ENCODE data around the gene SLC19A1. TPM values are rescaled to one million over a fixed set of nuclear protein-coding genes. Genes with fewer than 3 reads are reported as not detected.

SLC19A1 gene
- total RNA-seq, 4 donors from 2014 or later: 1.8 to 9.6 (median 2.1) TPM

GRCh38 chr21:45560106-45561021 lies 18.1 kb upstream of the SLC19A1 start:
- Histone ChIP-seq H3K27me3 (peaks cover 7 to 20% (median 12%) of the 10 kb centered on the region in 3 donors), H3K27ac (no peak overlapping the region), H3K9me3 (no peaks in the 10 kb centered on the region), H3K4me3 (no peak overlapping the region), H3K36me3 (no peaks in the 10 kb centered on the region), H3K4me1 (peaks cover 0 to 3% of the 10 kb centered on the region in 2 donors)
- DNase-seq (no peak), ATAC-seq (no peak)
- in situ Hi-C loops (cut with MboI; ENCODE audit: low sequenced_read_pairs in 4 of 4): loop anchor here in 3 of 4 donors (25.0 kb wide), 1 partner anchor 252 kb away; no protein-coding TSS in a partner anchor
- TF ChIP-seq POLR2A (IDR thresholded peaks at IDR 0.05): no peak
- TF ChIP-seq CTCF (IDR thresholded peaks at IDR 0.05 in 4 of 5, conservative IDR thresholded peaks at IDR 0.05 in 1 of 5): no peak
- intact Hi-C loops (cut with DNase I; ENCODE audit: low total_unique reads): no loop called here

GRCh38 chr21:45559216-45560105 lies 17.2 kb upstream of the SLC19A1 start:
- no peak overlapping the region for H3K27ac ChIP-seq
- no peak for DNase-seq
- no peaks in the 10 kb centered on the region for H3K9me3 ChIP-seq
- no peaks in the 10 kb centered on the region for H3K36me3 ChIP-seq
- intact Hi-C loops (cut with DNase I; ENCODE audit: low total_unique reads): loop anchor here (5.0 kb wide), 1 partner anchor 363 kb away; no protein-coding TSS in a partner anchor
- no peak overlapping the region for H3K4me3 ChIP-seq
- H3K27me3 ChIP-seq: peaks cover 7 to 17% (median 15%) of the 10 kb centered on the region in 3 donors
- H3K4me1 ChIP-seq: peaks cover 3% of the 10 kb centered on the region in 2 donors
- TF ChIP-seq POLR2A (IDR thresholded peaks at IDR 0.05) (no peak), CTCF (IDR thresholded peaks at IDR 0.05 in 4 of 5, conservative IDR thresholded peaks at IDR 0.05 in 1 of 5) (no peak)
- no peak for ATAC-seq
- in situ Hi-C loops (cut with MboI; ENCODE audit: low sequenced_read_pairs in 4 of 4): loop anchor here (10.0 to 25.0 kb wide), 2 partner anchors 253 to 255 kb away; no protein-coding TSS in a partner anchor

- Histone ChIP-seq H3K36me3 (no peaks in the 10 kb centered on the region), H3K4me3 (no peak overlapping the region), H3K27me3 (peaks cover 8 to 12% (median 10%) of the 10 kb centered on the region in 3 donors), H3K27ac (no peak overlapping the region), H3K9me3 (no peaks in the 10 kb centered on the region), H3K4me1 (peaks cover 3% of the 10 kb centered on the region in 2 donors)
- TF ChIP-seq CTCF (IDR thresholded peaks at IDR 0.05 in 4 of 5, conservative IDR thresholded peaks at IDR 0.05 in 1 of 5) (no peak), POLR2A (IDR thresholded peaks at IDR 0.05) (no peak)
- ATAC-seq (no peak), DNase-seq (no peak)
- intact Hi-C loops (cut with DNase I; ENCODE audit: low total_unique reads): loop anchor here (5.0 kb wide), 1 partner anchor 364 kb away; no protein-coding TSS in a partner anchor
- in situ Hi-C loops (cut with MboI; ENCODE audit: low sequenced_read_pairs in 4 of 4): loop anchor here (10.0 to 25.0 kb wide), 2 partner anchors 254 to 257 kb away; no protein-coding TSS in a partner anchor
Observed at GRCh38 chr21:45558044-45558721, 15.9 kb upstream of the SLC19A1 start.

- intact Hi-C loops (cut with DNase I; ENCODE audit: low total_unique reads): loop anchor here (5.0 kb wide), 1 partner anchor 365 kb away; no protein-coding TSS in a partner anchor
- H3K36me3 ChIP-seq: no peaks in the 10 kb centered on the region
Observed at GRCh38 chr21:45557616-45558043, 15.4 kb upstream of the SLC19A1 start.

More at GRCh38 chr21:45557616-45558043, 15.4 kb upstream of the SLC19A1 start:
- no peak overlapping the region for H3K27ac ChIP-seq
- no peak for ATAC-seq
- peaks cover 3% of the 10 kb centered on the region in 2 donors for H3K4me1 ChIP-seq
- no peak overlapping the region for H3K4me3 ChIP-seq
- H3K9me3 ChIP-seq: no peaks in the 10 kb centered on the region
- in situ Hi-C loops (cut with MboI; ENCODE audit: low sequenced_read_pairs in 4 of 4): loop anchor here (10.0 to 25.0 kb wide), 2 partner anchors 255 to 257 kb away; no protein-coding TSS in a partner anchor
- TF ChIP-seq CTCF (IDR thresholded peaks at IDR 0.05 in 4 of 5, conservative IDR thresholded peaks at IDR 0.05 in 1 of 5) (no peak), POLR2A (IDR thresholded peaks at IDR 0.05) (no peak)
- no peak for DNase-seq
- peaks cover 7 to 10% (median 9%) of the 10 kb centered on the region in 3 donors for H3K27me3 ChIP-seq
